Thyroid gland (tissue), 4 donors: Measurements from ENCODE around the gene CCR7. TPM values are rescaled to one million over a fixed set of nuclear protein-coding genes. Genes with fewer than 3 reads are reported as not detected.

ENCODE experiments used
- DNase-seq, 2 donors: peaks; one replicate each; pipeline ENCODE4 v3.0.0-alpha.2; 2019
- H3K27ac ChIP-seq, 3 donors: fragments of 200-600 bp; sonication (generic); 1 replicate in 2 of 3; 2 replicates in 1 of 3; pipeline ENCODE4 v1.5.1; 2016 to 2019; ENCODE audit warnings: mild to moderate bottlenecking in 1 of 3, moderate library complexity in 1 of 3
- H3K27me3 ChIP-seq: fragments of 200-600 bp; sonication (generic); one replicate; pipeline ENCODE4 v1.5.1; 2019
- H3K36me3 ChIP-seq, 2 donors: fragments of 200-600 bp; sonication (generic); one replicate each; pipeline ENCODE4 v1.5.1; 2016 to 2019
- H3K4me1 ChIP-seq, 2 donors: fragments of 200-600 bp; sonication (generic); one replicate each; pipeline ENCODE4 v1.5.1; 2017 to 2019
- H3K4me3 ChIP-seq, 3 donors: fragments of 200-600 bp; sonication (generic); replicated peaks in 1 of 3; 1 replicate in 2 of 3; 2 replicates in 1 of 3; pipeline ENCODE4 v1.5.1; 2016; ENCODE audit warnings: mild to moderate bottlenecking in 1 of 3
- H3K9me3 ChIP-seq: fragments of 200-600 bp; sonication (generic); one replicate; pipeline ENCODE4 v1.5.1; 2017
- CTCF ChIP-seq, 6 experiments: fragments of 200-600 bp in 3 of 6; fragments of 450-650 bp in 3 of 6; sonication (generic) in 3 of 6; IDR thresholded peaks; one replicate each; pipeline ENCODE4 v1.5.1; 2016 to 2019; ENCODE audit warnings: antibody characterized with exemption in 6 of 6, mild to moderate bottlenecking in 2 of 6, inconsistent platforms in 1 of 6, moderate library complexity in 1 of 6
- POLR2A ChIP-seq, 2 donors: fragments of 450-650 bp; IDR thresholded peaks; one replicate each; pipeline ENCODE4 v1.6.1; 2017; ENCODE audit warnings: antibody characterized with exemption in 2 of 2, mild to moderate bottlenecking in 2 of 2, moderate library complexity in 1 of 2
- WGBS, 2 donors: methylation state at CpG; one replicate each; pipeline ENCODE4 v1.1.5; 2017; 5-methylcytosine and 5-hydroxymethylcytosine counted together
- intact Hi-C: fragments of 100-400 bp; cut with DNase I; formaldehyde crosslinking; loops from one replicate; pipeline ENCODE4 v1.15.1; 2023
- total RNA-seq, 4 donors: library from RNA; depleted of rRNA; stranded (reverse); fragments of >200 nt; gene quantifications; one replicate each; pipeline ENCODE4 v1.2.3, GENCODE V29; 2016

Gene CCR7
- total RNA-seq, 4 donors from 2014 or later = 0.27 to 1.6 (median 0.93) TPM; not detected in 1

GRCh38 chr17:40599468-40599763 is 34.1 kb upstream of the CCR7 start:
- no peak for DNase-seq
- H3K4me1 ChIP-seq = peaks cover 6 to 31% of the 10 kb centered on the region in 2 donors
- whole genome bisulfite sequencing, 2 donors = 44 to 45% methylated on average over 7 of the region's 7 CpGs
- intact Hi-C loops = no loop called here
- H3K27ac ChIP-seq = peak overlapping the region; percentile 83 to 92 (median 85)
- no peaks in the 10 kb centered on the region for H3K36me3 ChIP-seq
- no peaks in the 10 kb centered on the region for H3K27me3 ChIP-seq
- TF ChIP-seq CTCF (IDR thresholded peaks at IDR 0.05) (no peak), POLR2A (IDR thresholded peaks at IDR 0.05) (peak in 1 of 2 donors; percentile 56)
- no peaks in the 10 kb centered on the region for H3K9me3 ChIP-seq
- no peak overlapping the region for H3K4me3 ChIP-seq

GRCh38 chr17:40598619-40599467 is 33.6 kb upstream of the CCR7 start:
- Histone ChIP-seq H3K4me3 (no peak overlapping the region), H3K9me3 (no peaks in the 10 kb centered on the region), H3K27me3 (no peaks in the 10 kb centered on the region), H3K27ac (peak overlapping the region; percentile 83 to 92 (median 85)), H3K4me1 (peaks cover 6 to 31% of the 10 kb centered on the region in 2 donors), H3K36me3 (no peaks in the 10 kb centered on the region)
- no peak for TF ChIP-seq POLR2A (IDR thresholded peaks at IDR 0.05)
- no peak for TF ChIP-seq CTCF (IDR thresholded peaks at IDR 0.05)
- WGBS, 2 donors = 56 to 58% methylated on average over 20 of the region's 20 CpGs
- DNase-seq = peak; percentile 68 to 73
- intact Hi-C loops = no loop called here

- Histone ChIP-seq H3K27ac (peak overlapping the region; percentile 83 to 92 (median 85)), H3K9me3 (no peaks in the 10 kb centered on the region), H3K27me3 (no peaks in the 10 kb centered on the region), H3K36me3 (no peaks in the 10 kb centered on the region), H3K4me1 (peaks cover 6 to 31% of the 10 kb centered on the region in 2 donors), H3K4me3 (no peak overlapping the region)
- DNase-seq = no peak
- WGBS, 2 donors = 78 to 89% methylated on average over 5 of the region's 5 CpGs
- TF ChIP-seq POLR2A (IDR thresholded peaks at IDR 0.05) = no peak
- no peak for TF ChIP-seq CTCF (IDR thresholded peaks at IDR 0.05)
- intact Hi-C loops = no loop called here
Observed at GRCh38 chr17:40598301-40598618, 33.0 kb upstream of the CCR7 start.

GRCh38 chr17:40597556-40598300 is 32.5 kb upstream of the CCR7 start:
- intact Hi-C loops = no loop called here
- Histone ChIP-seq H3K36me3 (no peaks in the 10 kb centered on the region), H3K4me3 (no peak overlapping the region), H3K4me1 (peaks cover 6 to 31% of the 10 kb centered on the region in 2 donors), H3K27ac (peak overlapping the region in 2 of 3 donors; percentile 85 to 92), H3K27me3 (no peaks in the 10 kb centered on the region), H3K9me3 (no peaks in the 10 kb centered on the region)
- no peak for TF ChIP-seq CTCF (IDR thresholded peaks at IDR 0.05)
- no peak for TF ChIP-seq POLR2A (IDR thresholded peaks at IDR 0.05)
- 91 to 93% methylated on average over 9 of the region's 9 CpGs for WGBS, 2 donors
- no peak for DNase-seq

- no peaks in the 10 kb centered on the region for H3K27me3 ChIP-seq
- intact Hi-C loops = no loop called here
Observed at GRCh38 chr17:40597156-40597555, 31.9 kb upstream of the CCR7 start.

More at GRCh38 chr17:40597156-40597555, 31.9 kb upstream of the CCR7 start:
- 93 to 95% methylated on average over 3 of the region's 3 CpGs for WGBS, 2 donors
- no peak for TF ChIP-seq POLR2A (IDR thresholded peaks at IDR 0.05)
- no peak for TF ChIP-seq CTCF (IDR thresholded peaks at IDR 0.05)
- no peak for DNase-seq
- no peaks in the 10 kb centered on the region for H3K9me3 ChIP-seq
- no peaks in the 10 kb centered on the region for H3K36me3 ChIP-seq
- H3K27ac ChIP-seq = peak overlapping the region in 1 of 3 donors; percentile 92
- peaks cover 6 to 31% of the 10 kb centered on the region in 2 donors for H3K4me1 ChIP-seq
- no peak overlapping the region for H3K4me3 ChIP-seq
